IMR-90 (cell line): ENCODE measurements around the gene TTC7B. TPM values are rescaled to one million over a fixed set of nuclear protein-coding genes. Genes with fewer than 3 reads are reported as not detected.

Experiments
- ATAC-seq: fragments of 200-7000 bp; cut with Tn5 transposase; 2 replicates; pipeline ENCODE4 v1.9.1; 2020; ENCODE audit warnings: low read depth, mild to moderate bottlenecking, moderate library complexity
- BruUV-seq: library from RNA; stranded (reverse); fragments of 400-500 nt; replicated peaks from 2 replicates; lab custom pipeline; 2021; lab: Mats Ljungman, UMichigan
- CTCF ChIA-PET: fragments of 300-600 bp; formaldehyde crosslinking; extraction: SDS; loops from one replicate; lab custom pipeline; 2021; ENCODE audit warnings: antibody characterized with exemption; lab: Yijun Ruan, JAX
- POLR2A ChIA-PET: fragments of 300-600 bp; sonication (Branson Sonifier 250); formaldehyde crosslinking; loops from one replicate; lab custom pipeline; 2022; ENCODE audit warnings: antibody characterized with exemption; ENCODE audit not compliant: unreplicated experiment; lab: Charles Lee
- DNase-seq: peaks from one replicate; pipeline ENCODE4 v3.0.0; 2013
- H2AFZ ChIP-seq: replicated peaks from 2 replicates; pipeline ENCODE3; 2013; ENCODE audit warnings: low read length, mild to moderate bottlenecking; ENCODE audit not compliant: poor library complexity
- H2AK5ac ChIP-seq: 2 replicates; pipeline ENCODE4 v1.6.1; 2013; ENCODE audit warnings: low read depth, low read length, inconsistent platforms
- H2AK9ac ChIP-seq: replicated peaks from 2 replicates; pipeline ENCODE3; 2013; ENCODE audit warnings: mild to moderate bottlenecking, low read depth, low read length, moderate library complexity; ENCODE audit not compliant: poor library complexity
- H2BK120ac ChIP-seq: 2 replicates; pipeline ENCODE4 v1.6.1; 2013; ENCODE audit warnings: low read depth, low read length, inconsistent platforms
- H2BK15ac ChIP-seq: 3 replicates; pipeline ENCODE4 v1.6.1; 2013; ENCODE audit warnings: low read depth, low read length, inconsistent platforms
- H2BK20ac ChIP-seq: 2 replicates; pipeline ENCODE4 v1.6.1; 2013; ENCODE audit warnings: low read depth, mild to moderate bottlenecking, inconsistent platforms, low read length, moderate library complexity
- H2BK5ac ChIP-seq: 2 replicates; pipeline ENCODE4 v1.6.1; 2013; ENCODE audit warnings: mild to moderate bottlenecking, low read depth, low read length, inconsistent platforms; ENCODE audit not compliant: poor library complexity, severe bottlenecking
- H3K14ac ChIP-seq: replicated peaks from 2 replicates; pipeline ENCODE4 v1.6.1; 2013; ENCODE audit warnings: low read depth, low read length, inconsistent platforms
- H3K18ac ChIP-seq: 2 replicates; pipeline ENCODE4 v1.6.1; 2013; ENCODE audit warnings: low read depth, low read length, control low read depth
- H3K23ac ChIP-seq: 2 replicates; pipeline ENCODE4 v1.6.1; 2013; ENCODE audit warnings: low read depth, low read length, inconsistent platforms
- H3K27ac ChIP-seq: 2 replicates; pipeline ENCODE4 v1.5.1; 2013; ENCODE audit warnings: mild to moderate bottlenecking, control low read depth, low read length; ENCODE audit not compliant: insufficient read depth
- H3K27me3 ChIP-seq: 2 replicates; pipeline ENCODE4 v1.6.1; 2013; ENCODE audit warnings: low read length; ENCODE audit not compliant: control insufficient read depth, insufficient read depth
- H3K36me3 ChIP-seq: 2 replicates; pipeline ENCODE4 v1.6.1; 2013; ENCODE audit warnings: low read length, mixed read lengths; ENCODE audit not compliant: control insufficient read depth, insufficient read depth
- H3K4ac ChIP-seq: 2 replicates; pipeline ENCODE4 v1.6.1; 2013; ENCODE audit warnings: low read depth, low read length, inconsistent platforms
- H3K4me1 ChIP-seq: 2 replicates; pipeline ENCODE4 v1.6.1; 2013; ENCODE audit warnings: low read length, mixed read lengths; ENCODE audit not compliant: control insufficient read depth, insufficient read depth
- H3K4me2 ChIP-seq: 2 replicates; pipeline ENCODE4 v1.6.1; 2013; ENCODE audit warnings: low read depth, mild to moderate bottlenecking, control low read depth, low read length, moderate library complexity
- H3K4me3 ChIP-seq: 2 replicates; pipeline ENCODE4 v1.5.1; 2013; ENCODE audit warnings: low read depth, mild to moderate bottlenecking, control low read depth, low read length, moderate library complexity; ENCODE audit not compliant: insufficient read depth
- H3K56ac ChIP-seq: 2 replicates; pipeline ENCODE4 v1.6.1; 2013; ENCODE audit warnings: low read length, inconsistent platforms; ENCODE audit not compliant: insufficient read depth; ENCODE audit errors: extremely low read depth
- H3K79me1 ChIP-seq, 2 experiments: 2 replicates each; pipeline ENCODE4 v1.6.1; 2013; ENCODE audit warnings: low read length in 2 of 2, inconsistent platforms in 1 of 2, low read depth in 1 of 2
- H3K9ac ChIP-seq: 2 replicates; pipeline ENCODE4 v1.6.1; 2013; ENCODE audit warnings: low read depth, low read length, control low read depth
- H3K9me1 ChIP-seq: 2 replicates; pipeline ENCODE4 v1.6.1; 2013; ENCODE audit warnings: low read length, inconsistent platforms; ENCODE audit not compliant: insufficient read depth
- H3K9me3 ChIP-seq: 2 replicates; pipeline ENCODE4 v1.6.1; 2013; ENCODE audit warnings: low read length; ENCODE audit not compliant: control insufficient read depth, insufficient read depth
- H4K20me1 ChIP-seq: 2 replicates; pipeline ENCODE4 v1.6.1; 2013; ENCODE audit warnings: low read length, inconsistent platforms; ENCODE audit not compliant: insufficient read depth
- H4K5ac ChIP-seq: 2 replicates; pipeline ENCODE4 v1.6.1; 2013; ENCODE audit warnings: mild to moderate bottlenecking, low read depth, low read length, control low read depth
- H4K8ac ChIP-seq, 2 experiments: 2 replicates each; pipeline ENCODE4 v1.6.1; 2013; ENCODE audit warnings: low read depth in 2 of 2, low read length in 2 of 2, control low read depth in 1 of 2, inconsistent platforms in 1 of 2
- H4K91ac ChIP-seq: 2 replicates; pipeline ENCODE4 v1.6.1; 2013; ENCODE audit warnings: low read depth, low read length, inconsistent platforms; ENCODE audit not compliant: insufficient read depth
- BHLHE40 ChIP-seq: fragments of 150-350 bp; IDR thresholded peaks from 2 replicates; pipeline ENCODE4 v1.6.1; 2016; ENCODE audit warnings: mild to moderate bottlenecking, low read depth, low read length
- CEBPB ChIP-seq: IDR thresholded peaks from 2 replicates; pipeline ENCODE4 v1.6.1; 2012; ENCODE audit warnings: low read depth, low read length, improper control_type of control experiment
- CHD1 ChIP-seq: IDR thresholded peaks from 2 replicates; pipeline ENCODE4 v1.6.1; 2012; ENCODE audit warnings: low read depth, low read length, improper control_type of control experiment
- ELK1 ChIP-seq: fragments of 150-350 bp; IDR thresholded peaks from 2 replicates; pipeline ENCODE4 v1.6.1; 2016; ENCODE audit warnings: low read depth, mild to moderate bottlenecking, low read length, moderate library complexity, borderline replicate concordance
- FOS ChIP-seq: fragments of 150-350 bp; IDR thresholded peaks from 2 replicates; pipeline ENCODE4 v1.6.1; 2016; ENCODE audit warnings: low read depth, low read length
- MAFK ChIP-seq: IDR thresholded peaks from 2 replicates; pipeline ENCODE4 v1.6.1; 2012; ENCODE audit warnings: low read depth, low read length, improper control_type of control experiment
- MAZ ChIP-seq: IDR thresholded peaks from 2 replicates; pipeline ENCODE4 v1.6.1; 2012; ENCODE audit warnings: low read depth, mild to moderate bottlenecking, low read length, improper control_type of control experiment, moderate library complexity, borderline replicate concordance
- POLR2A ChIP-seq: IDR thresholded peaks from 2 replicates; pipeline ENCODE4 v1.6.1; 2012; ENCODE audit warnings: mild to moderate bottlenecking, low read depth, low read length
- RAD21 ChIP-seq: IDR thresholded peaks from 2 replicates; pipeline ENCODE4 v1.6.1; 2012; ENCODE audit warnings: low read length, improper control_type of control experiment
- RCOR1 ChIP-seq: IDR thresholded peaks from 2 replicates; pipeline ENCODE4 v1.6.1; 2012; ENCODE audit warnings: mild to moderate bottlenecking, low read length, improper control_type of control experiment; ENCODE audit not compliant: insufficient replicate concordance
- RFX5 ChIP-seq: IDR thresholded peaks from 2 replicates; pipeline ENCODE4 v1.8.0; 2012; ENCODE audit warnings: low read depth, mild to moderate bottlenecking, low read length, moderate library complexity
- SMC3 ChIP-seq: fragments of 150-350 bp; IDR thresholded peaks from 2 replicates; pipeline ENCODE4 v1.6.1; 2016; ENCODE audit warnings: low read depth, mild to moderate bottlenecking, antibody characterized with exemption, low read length, moderate library complexity
- USF2 ChIP-seq: fragments of 150-350 bp; IDR thresholded peaks from 2 replicates; pipeline ENCODE4 v1.6.1; 2017; ENCODE audit warnings: mild to moderate bottlenecking, antibody characterized with exemption, low read length, low read depth
- WGBS, 2 experiments: methylation state at CpG; one replicate each; pipeline versions ENCODE4 v1.1.5 to v1.1.7; 2013; ENCODE audit warnings: missing lambda C conversion rate in 2 of 2; ENCODE audit not compliant: insufficient read length in 1 of 2; ENCODE audit errors: extremely low coverage in 2 of 2; 5-methylcytosine and 5-hydroxymethylcytosine counted together
- dilution Hi-C: fragments of 300-500 bp; cut with HindIII; formaldehyde crosslinking; loops from one replicate; pipeline ENCODE4 v1.14.3; 2018; ENCODE audit warnings: low sequenced_read_pairs; ENCODE audit not compliant: unreplicated experiment
- in situ Hi-C: fragments of 300-500 bp; cut with MboI; formaldehyde crosslinking; loops from 3 replicates; pipeline ENCODE4 v1.14.3; 2019; ENCODE audit warnings: low sequenced_read_pairs, inconsistent platforms, mixed read lengths
- intact Hi-C: fragments of 100-400 bp; cut with micrococcal nuclease; formaldehyde crosslinking; loops from 2 replicates; pipeline ENCODE4 v1.10.0; 2022
- polyA plus RNA-seq, 3 experiments: library from polyadenylated mRNA; depleted of rRNA; stranded (reverse); fragments of >200 nt; gene quantifications; 2 replicates each; pipeline ENCODE4 v1.2.3, GENCODE V29; 2012; ENCODE audit warnings: low replicate concordance in 1 of 3
- total RNA-seq: library from RNA; depleted of rRNA; stranded (reverse); fragments of >200 nt; gene quantifications from 2 replicates; pipeline ENCODE4 v1.2.3, GENCODE V29; 2012
- TF ChIP-seq, protein P1 (sequence below): conservative IDR thresholded peaks from 2 replicates; pipeline ENCODE4 v1.5.1; 2012; ENCODE audit warnings: mild to moderate bottlenecking, low read depth, low read length, improper control_type of control experiment

The TTC7B gene
- total and polyA plus RNA-seq, 2 of the 4 experiments (the other 2 are of a cell fraction) = 18.1 to 35.3 TPM

DNA sequence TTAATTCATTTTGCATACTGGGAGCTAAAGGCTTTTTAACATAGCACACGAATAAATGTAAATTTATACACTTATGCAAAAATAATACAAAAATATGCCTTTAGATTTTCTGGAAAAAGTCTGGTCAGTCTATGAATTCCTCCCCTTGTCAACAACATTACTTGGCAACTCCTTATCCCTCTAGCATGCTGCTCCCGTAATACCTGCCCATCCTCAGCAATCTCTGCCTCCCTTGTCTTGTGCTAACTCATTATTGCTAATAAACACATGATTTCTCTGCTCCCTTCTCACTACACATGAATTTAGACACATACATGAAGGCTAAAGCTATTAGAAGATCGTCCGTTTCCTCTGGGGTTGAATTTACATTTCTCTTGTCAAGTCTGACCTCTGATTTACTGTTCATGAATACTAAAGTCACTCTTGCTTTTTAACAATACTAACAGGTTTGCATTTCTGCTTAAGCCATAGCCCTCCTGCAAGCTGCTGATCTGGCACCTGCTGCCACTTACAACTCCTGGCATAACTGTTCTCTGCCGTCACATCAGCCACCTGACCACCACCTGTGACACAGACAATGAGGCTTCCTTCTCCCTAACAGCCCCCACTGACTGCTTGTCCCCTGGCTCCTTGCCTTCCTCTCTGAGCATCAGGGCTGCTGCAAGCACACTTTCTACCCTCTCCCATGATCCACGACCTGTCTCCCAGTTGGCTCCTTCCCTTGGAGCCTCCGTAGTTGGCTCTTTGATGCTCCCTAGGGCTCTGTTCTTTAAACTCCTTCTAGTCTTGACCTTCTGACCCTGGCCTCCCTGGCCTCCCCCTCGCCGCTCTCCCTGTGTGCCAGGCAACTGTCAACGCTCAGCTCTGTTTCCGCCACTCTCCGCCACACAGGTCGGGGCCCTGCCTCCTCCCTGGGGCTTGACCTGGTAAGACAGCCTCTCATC is 241.8 kb downstream of the TTC7B start:
- no peaks in the 10 kb centered on the region for H3K9me3 ChIP-seq
- ChIA-PET POLR2A (no interaction called here), CTCF (no interaction called here)
- no peak overlapping the region for H2BK20ac ChIP-seq
- no peak overlapping the region for H4K8ac ChIP-seq
- no peak overlapping the region for H2BK5ac ChIP-seq
- ATAC-seq (no peak), DNase-seq (no peak)
- H3K4ac ChIP-seq = no peak overlapping the region
- BruUV-seq = no TSS peak
- no peak overlapping the region for H2AK9ac ChIP-seq
- H3K4me2 ChIP-seq = no peak overlapping the region
- H3K79me1 ChIP-seq = no peaks in the 10 kb centered on the region; a peak in 2 of 4 replicates
- no peaks in the 10 kb centered on the region for H4K20me1 ChIP-seq
- H4K5ac ChIP-seq = no peak overlapping the region
- H3K18ac ChIP-seq = no peak overlapping the region
- 79% methylated on average over 12 of the region's 13 CpGs; no CpG with 5 or more reads in 1 of the 2 experiments for WGBS, 2 experiments
- no peak overlapping the region for H3K4me3 ChIP-seq
- H2BK120ac ChIP-seq = no peak overlapping the region
- no peak overlapping the region for H2BK15ac ChIP-seq
- dilution Hi-C loops (no loop called here), intact Hi-C loops (no loop called here), in situ Hi-C loops (no loop called here)
- H3K14ac ChIP-seq = no peak overlapping the region
- H2AFZ ChIP-seq = no peak overlapping the region
- no peak overlapping the region for H3K23ac ChIP-seq
- H3K36me3 ChIP-seq = peaks cover 7% of the 10 kb centered on the region; the same call in 1 of the 2 replicates
- H3K9me1 ChIP-seq = no peaks in the 10 kb centered on the region; the same call in 1 of the 2 replicates
- H3K56ac ChIP-seq = no peak overlapping the region
- H3K4me1 ChIP-seq = peaks cover 7% of the 10 kb centered on the region; the same call in 1 of the 2 replicates
- no peak overlapping the region for H3K9ac ChIP-seq
- no peak overlapping the region for H2AK5ac ChIP-seq
- H3K27me3 ChIP-seq = no peaks in the 10 kb centered on the region
- H4K91ac ChIP-seq = no peak overlapping the region
- H3K27ac ChIP-seq = no peak overlapping the region
- TF ChIP-seq RFX5 = no peak
- no peak for TF ChIP-seq RAD21
- no peak for TF ChIP-seq MAFK
- TF ChIP-seq RCOR1 = no peak
- no peak for TF ChIP-seq CEBPB
- no peak for TF ChIP-seq CHD1
- no peak for TF ChIP-seq USF2
- no peak for TF ChIP-seq SMC3
- TF ChIP-seq MAZ = no peak
- TF ChIP-seq, protein P1, sequence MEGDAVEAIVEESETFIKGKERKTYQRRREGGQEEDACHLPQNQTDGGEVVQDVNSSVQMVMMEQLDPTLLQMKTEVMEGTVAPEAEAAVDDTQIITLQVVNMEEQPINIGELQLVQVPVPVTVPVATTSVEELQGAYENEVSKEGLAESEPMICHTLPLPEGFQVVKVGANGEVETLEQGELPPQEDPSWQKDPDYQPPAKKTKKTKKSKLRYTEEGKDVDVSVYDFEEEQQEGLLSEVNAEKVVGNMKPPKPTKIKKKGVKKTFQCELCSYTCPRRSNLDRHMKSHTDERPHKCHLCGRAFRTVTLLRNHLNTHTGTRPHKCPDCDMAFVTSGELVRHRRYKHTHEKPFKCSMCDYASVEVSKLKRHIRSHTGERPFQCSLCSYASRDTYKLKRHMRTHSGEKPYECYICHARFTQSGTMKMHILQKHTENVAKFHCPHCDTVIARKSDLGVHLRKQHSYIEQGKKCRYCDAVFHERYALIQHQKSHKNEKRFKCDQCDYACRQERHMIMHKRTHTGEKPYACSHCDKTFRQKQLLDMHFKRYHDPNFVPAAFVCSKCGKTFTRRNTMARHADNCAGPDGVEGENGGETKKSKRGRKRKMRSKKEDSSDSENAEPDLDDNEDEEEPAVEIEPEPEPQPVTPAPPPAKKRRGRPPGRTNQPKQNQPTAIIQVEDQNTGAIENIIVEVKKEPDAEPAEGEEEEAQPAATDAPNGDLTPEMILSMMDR = no peak
- no peak for TF ChIP-seq BHLHE40
- TF ChIP-seq POLR2A = no peak
- TF ChIP-seq ELK1 = no peak
- no peak for TF ChIP-seq FOS
